SIG-M5 treated with dmso at 0.1 percent for 504 hours (cell line): Measurements from ENCODE around the gene CHCT1.
A peak's percentile ranks its signal among the peaks of the same experiment; 100 is the strongest.
"Not testable (repeated sequence)": the region's sequence is repeated elsewhere in the genome, so short reads cannot be mapped to it uniquely, and the experiment has no call there.

Experiments used
- DNase-seq: peaks from one replicate; lab custom pipeline; 2025; ENCODE audit not compliant: unreplicated experiment; lab: John Stamatoyannopoulos, UW

The CHCT1 gene

DNA sequence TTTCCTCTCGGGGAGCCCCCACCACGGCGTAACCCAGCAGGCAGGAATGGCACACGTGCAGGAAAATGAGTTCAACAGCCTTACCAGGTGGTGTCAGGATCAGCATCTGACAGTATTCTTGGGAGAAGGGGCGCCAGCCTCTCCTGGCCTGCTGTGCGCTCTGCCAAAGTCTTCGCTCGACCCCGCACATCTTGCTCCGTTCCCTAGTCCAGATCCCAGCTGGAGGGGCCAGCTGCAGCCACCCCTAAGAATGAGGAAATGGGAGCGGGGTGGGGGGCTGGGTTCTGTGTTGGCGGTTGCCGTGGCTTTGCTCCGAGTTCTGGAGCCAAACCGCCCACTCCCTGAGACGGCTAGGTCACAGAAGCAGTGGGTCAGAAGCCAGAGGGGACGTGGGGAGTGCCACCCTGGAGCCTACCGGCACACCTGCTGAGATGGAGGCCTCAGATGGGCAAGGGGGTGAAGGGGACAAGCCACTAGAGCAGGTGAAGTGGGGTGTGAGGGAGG lies at the start of gene CHCT1:
Gene CHCT1, plus strand, starts transcription at position 328 of the 504 bp plus-strand sequence. Its CDS starts 104 bp downstream, at position 432.
- DNase-seq: no peak

- DNase-seq: peak; percentile 75
Measured at GRCh38 chr17:60372790-60373483, 49.4 kb upstream of the CHCT1 start.

GRCh38 chr17:60378187-60378586 lies 44.1 kb upstream of the CHCT1 start:
- not testable (repeated sequence) for DNase-seq

- DNase-seq: not testable (repeated sequence)
Measured at GRCh38 chr17:60379461-60379860, 42.8 kb upstream of the CHCT1 start.

GRCh38 chr17:60381958-60382357 lies 40.3 kb upstream of the CHCT1 start:
- no peak for DNase-seq

DNA sequence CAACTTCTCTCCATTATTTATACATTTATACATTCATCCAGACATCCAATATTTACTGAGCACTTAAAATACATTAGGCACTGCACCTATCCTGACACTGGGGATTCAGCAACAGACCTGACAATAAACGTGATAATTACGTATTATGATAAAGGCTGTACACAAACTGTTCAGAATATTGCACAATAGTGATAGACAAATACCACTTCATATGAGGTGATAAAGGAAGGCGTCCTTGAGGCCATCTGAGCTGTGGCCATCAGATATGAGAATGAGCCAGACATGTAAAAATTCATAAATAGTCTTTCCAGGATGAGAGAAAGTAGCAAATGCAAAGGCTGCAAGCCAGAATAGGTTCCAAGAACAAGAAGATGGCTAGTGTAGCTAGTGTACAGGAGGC lies 38.9 kb upstream of the CHCT1 start:
- DNase-seq: no peak

DNA sequence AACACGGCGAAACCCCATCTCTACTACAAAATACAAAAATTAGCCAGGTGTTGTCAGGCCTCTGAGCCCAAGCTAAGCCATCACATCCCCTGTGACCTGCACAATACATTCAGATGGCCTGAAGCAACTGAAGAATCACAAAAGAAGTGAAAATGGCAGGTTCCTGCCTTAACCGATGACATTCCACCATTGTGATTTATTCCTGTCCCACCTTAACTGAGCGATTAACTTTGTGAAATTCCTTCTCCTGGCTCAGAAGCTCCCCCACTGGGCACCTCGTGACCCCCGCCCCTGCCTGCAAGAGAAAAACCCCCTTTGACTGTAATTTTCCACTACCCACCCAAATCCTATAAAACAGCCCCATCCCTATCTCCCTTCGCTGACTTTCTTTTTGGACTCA lies 37.4 kb upstream of the CHCT1 start:
- DNase-seq: not testable (repeated sequence)

- DNase-seq: no peak
Measured at GRCh38 chr17:60386147-60387058, 35.9 kb upstream of the CHCT1 start.

GRCh38 chr17:60387666-60388065 lies 34.6 kb upstream of the CHCT1 start:
- DNase-seq: no peak

- DNase-seq: no peak
Measured at GRCh38 chr17:60388742-60389141, 33.5 kb upstream of the CHCT1 start.

DNA sequence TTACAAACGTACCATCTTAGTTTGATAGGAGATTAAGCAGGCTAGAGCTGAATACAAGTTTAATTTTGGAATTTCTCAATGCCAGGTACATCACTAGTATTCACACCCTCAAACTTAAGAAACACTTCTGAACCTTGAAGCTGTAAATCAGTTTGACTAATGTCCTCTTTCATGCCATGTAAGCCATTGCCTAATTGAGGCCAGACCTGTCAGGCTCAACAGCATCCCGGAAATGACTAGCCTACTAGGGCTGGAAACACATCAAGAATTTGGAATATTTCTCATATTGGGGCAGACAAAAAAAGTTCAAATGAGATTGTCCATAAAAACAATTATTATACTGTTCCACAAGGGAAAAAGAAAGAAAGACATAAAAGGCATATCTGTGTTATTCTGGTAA lies 32.1 kb upstream of the CHCT1 start:
- DNase-seq: peak; percentile 65

- peak; percentile 88 for DNase-seq
Measured at GRCh38 chr17:60390925-60391470, 31.3 kb upstream of the CHCT1 start.

DNA sequence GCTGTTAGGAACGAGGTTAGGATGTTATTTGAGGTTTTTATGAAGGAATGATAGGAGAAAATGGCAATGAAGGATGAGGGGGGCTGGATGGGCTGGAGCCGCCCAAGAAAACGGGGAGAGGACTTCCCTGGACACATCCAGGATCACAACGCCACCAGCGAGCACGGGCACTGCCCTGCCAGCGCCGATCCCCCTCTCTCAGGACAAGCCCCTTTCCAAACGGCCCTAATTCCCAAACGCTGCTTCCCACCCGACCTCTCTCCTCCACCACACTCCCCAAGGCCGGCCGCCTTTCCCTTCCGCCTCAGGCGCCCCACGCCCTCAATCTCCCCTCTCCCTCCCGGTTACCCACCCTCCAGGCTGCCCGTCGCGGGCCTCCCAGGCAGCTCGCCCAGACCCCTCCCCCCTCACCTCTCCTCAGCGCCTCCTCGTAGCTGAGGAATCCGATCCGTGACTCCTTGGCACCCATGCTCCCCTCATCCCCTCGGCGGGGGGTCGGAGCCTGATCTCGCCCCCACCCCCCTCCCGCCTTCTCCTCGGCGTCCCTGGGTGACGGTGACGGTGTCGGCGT lies 30.7 kb upstream of the CHCT1 start:
- DNase-seq: no peak

- DNase-seq: peak; percentile 100
Measured at GRCh38 chr17:60392042-60392844, 30.0 kb upstream of the CHCT1 start, which contains the start of gene USP32. USP32 (minus strand) TSS chr17:60392133; CDS start chr17:60391939, 194 bp downstream.

DNA sequence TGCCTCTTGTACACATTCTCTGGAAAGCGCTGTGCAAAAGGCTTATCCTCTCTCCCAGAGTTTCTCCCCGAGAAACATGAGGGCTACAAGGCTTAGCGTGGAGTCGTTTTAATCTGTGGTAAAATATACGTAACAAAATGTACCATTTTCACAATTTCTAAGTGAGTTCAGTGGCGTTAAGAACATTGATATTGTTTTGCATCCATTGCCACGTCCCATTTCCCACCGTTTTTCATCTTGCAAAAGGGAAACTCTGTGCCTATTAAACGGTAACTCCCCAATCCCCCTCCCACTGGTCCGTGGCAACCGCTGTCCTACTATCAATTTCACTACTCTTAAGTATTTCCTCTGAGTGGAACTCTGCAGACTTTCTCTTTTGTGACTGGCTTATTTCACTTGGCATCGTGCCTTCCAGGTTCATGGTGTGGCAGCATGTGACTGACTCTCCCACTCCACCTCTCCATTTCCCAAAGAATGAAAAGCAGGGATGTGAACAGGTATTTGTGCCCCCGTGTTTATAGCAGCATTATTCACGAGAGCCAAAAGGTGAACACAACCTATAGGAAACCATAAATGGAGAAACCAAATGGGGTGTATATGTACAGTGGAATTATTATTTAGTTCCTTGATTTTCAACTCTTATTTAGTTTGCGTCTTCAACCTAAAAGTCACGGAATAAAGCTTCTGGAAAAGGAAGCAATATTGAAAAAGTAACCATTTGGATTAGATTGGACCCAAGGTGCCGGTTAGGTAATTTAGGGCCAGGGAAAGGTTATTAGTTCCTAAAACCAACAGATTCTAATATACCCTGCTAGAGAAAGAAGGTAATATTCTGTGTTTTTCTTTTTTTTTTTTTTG lies 29.2 kb upstream of the CHCT1 start:
- DNase-seq: peak; percentile 89

DNA sequence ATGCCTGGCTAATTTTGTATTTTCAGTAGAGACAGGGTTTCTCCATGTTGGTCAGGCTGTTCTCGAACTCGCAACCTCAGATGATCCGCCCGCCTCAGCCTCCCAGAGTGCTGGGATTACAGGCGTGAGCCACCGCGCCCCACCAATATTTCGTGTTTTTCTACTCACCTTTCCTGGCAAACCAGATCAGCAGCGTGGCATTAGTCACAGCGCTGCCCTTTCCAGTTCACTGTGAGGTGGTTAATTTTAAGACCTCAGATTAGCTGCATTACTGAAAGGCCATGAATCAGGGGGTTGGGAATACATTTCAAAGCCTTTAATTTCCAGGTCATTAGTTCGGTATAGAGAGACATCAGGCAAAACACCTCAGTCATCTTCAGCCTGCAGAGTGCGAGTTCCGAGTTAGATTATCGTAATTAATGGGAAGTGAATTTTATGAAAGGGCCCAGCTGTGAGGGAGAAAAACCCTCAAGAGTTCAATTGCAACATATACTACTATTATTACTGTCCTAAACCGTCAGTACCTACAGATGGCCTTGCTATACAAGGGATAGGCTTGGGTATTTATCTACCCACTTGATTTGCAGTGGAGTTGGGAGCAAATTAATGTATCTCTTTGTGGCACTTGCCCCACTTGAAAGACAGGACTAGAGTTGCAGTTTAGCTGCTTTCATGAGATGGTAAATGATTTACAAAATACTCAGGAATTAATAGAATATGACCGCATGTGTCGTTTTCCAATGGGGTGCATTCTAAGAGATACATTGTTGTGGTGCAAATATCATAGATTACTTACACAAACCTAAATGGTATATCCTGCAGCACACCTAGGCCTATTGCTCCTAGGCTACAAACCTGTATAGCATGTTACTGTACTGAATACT lies 28.2 kb upstream of the CHCT1 start:
- peak; percentile 97 for DNase-seq

DNA sequence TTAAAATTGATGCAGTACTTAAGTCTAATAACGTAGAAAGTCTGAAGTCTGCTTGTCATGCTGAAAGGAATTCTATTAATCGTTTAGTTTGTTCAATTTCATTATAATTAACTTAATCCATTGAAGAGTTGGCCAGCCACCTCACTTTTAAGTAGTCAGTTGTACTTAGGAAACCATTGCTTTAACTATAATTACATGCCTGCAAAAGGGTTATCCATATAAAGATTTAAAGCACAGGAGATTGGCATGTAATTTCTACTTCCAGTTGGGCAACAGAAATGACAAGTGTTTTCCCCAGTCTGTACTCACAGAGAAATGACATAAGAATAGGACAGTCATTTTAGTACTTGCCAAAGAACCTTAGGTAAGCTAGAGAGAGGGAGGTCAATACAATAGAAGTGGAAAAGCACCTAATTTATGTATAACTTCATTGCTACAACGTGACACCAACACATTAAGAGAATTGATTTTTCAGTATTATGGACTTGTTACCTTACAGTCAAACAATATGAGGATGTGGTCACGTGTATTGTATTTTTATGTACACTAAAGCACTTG lies 26.7 kb upstream of the CHCT1 start:
- DNase-seq: peak; percentile 89

- DNase-seq: no peak
Measured at GRCh38 chr17:60396412-60396811, 25.9 kb upstream of the CHCT1 start.
